B cell (primary cell): ENCODE data around the gene WDR43. TPM values are rescaled to one million over a fixed set of nuclear protein-coding genes. Genes with fewer than 3 reads are reported as not detected.

Source experiments
- ATAC-seq: fragments of 200-7000 bp; cut with Tn5 transposase; one replicate; pipeline ENCODE4 v1.10.0; 2021; ENCODE audit warnings: low read depth, mild to moderate bottlenecking, moderate number of reproducible peaks, moderate library complexity
- CTCF ChIA-PET: fragments of 350-600 bp; sonication (Branson Sonifier 250); formaldehyde crosslinking; loops from one replicate; lab custom pipeline; 2021; ENCODE audit warnings: antibody characterized with exemption, inconsistent platforms; lab: Charles Lee
- POLR2A ChIA-PET: fragments of 350-600 bp; sonication (Branson Sonifier 250); formaldehyde crosslinking; loops from one replicate; lab custom pipeline; 2021; ENCODE audit warnings: antibody characterized with exemption; lab: Charles Lee
- DNase-seq: peaks from one replicate; pipeline ENCODE4 v3.0.0; 2013
- H2AFZ ChIP-seq: 2 replicates; pipeline ENCODE4 v1.6.1; 2012; ENCODE audit warnings: mild to moderate bottlenecking, low read depth, low read length; ENCODE audit not compliant: insufficient read depth, poor library complexity, severe bottlenecking
- H3K27ac ChIP-seq, 2 donors: 1 replicate in 1 of 2; 2 replicates in 1 of 2; pipeline ENCODE4 v1.5.1; 2012 to 2013; ENCODE audit warnings: low read length in 2 of 2, mild to moderate bottlenecking in 2 of 2, moderate library complexity in 1 of 2
- H3K27me3 ChIP-seq, 4 experiments: fragments of 200-600 bp in 1 of 4; sonication (generic) in 1 of 4; replicated peaks in 1 of 4; 1 replicate in 2 of 4; 2 replicates in 2 of 4; pipeline versions ENCODE4 v1.6.1 to v1.7.0; 2013 to 2016; ENCODE audit warnings: low read length in 3 of 4, mild to moderate bottlenecking in 2 of 4, mixed read lengths in 1 of 4, moderate library complexity in 1 of 4; ENCODE audit not compliant: insufficient read depth in 4 of 4, control insufficient read depth in 3 of 4; ENCODE audit errors: control extremely low read depth in 1 of 4
- H3K36me3 ChIP-seq, 2 experiments: replicated peaks in 1 of 2; 1 replicate in 1 of 2; 2 replicates in 1 of 2; pipeline versions ENCODE4 v1.6.1 to v1.7.1; 2013; ENCODE audit warnings: low read length in 1 of 2; ENCODE audit not compliant: insufficient read depth in 2 of 2, control insufficient read depth in 1 of 2; ENCODE audit errors: control extremely low read depth in 1 of 2, extremely low read depth in 1 of 2
- H3K4me1 ChIP-seq, 2 donors: fragments of 200-600 bp in 1 of 2; sonication (generic) in 1 of 2; 1 replicate in 1 of 2; 2 replicates in 1 of 2; pipeline versions ENCODE4 v1.5.1 to v1.6.1; 2013 to 2017; ENCODE audit warnings: low read length in 2 of 2; ENCODE audit not compliant: control insufficient read depth in 2 of 2, insufficient read depth in 2 of 2
- H3K4me2 ChIP-seq: replicated peaks from 2 replicates; pipeline ENCODE3; 2012; ENCODE audit warnings: mild to moderate bottlenecking, low read depth, low read length; ENCODE audit not compliant: poor library complexity, severe bottlenecking
- H3K4me3 ChIP-seq, 5 experiments: fragments of 200-600 bp in 1 of 5; sonication (generic) in 1 of 5; 1 replicate in 3 of 5; 2 replicates in 2 of 5; pipeline versions ENCODE4 v1.5.1 to v1.7.0; 2011 to 2016; ENCODE audit warnings: low read length in 4 of 5, mild to moderate bottlenecking in 4 of 5, low read depth in 2 of 5, control low read depth in 1 of 5, moderate library complexity in 1 of 5; ENCODE audit not compliant: insufficient read depth in 1 of 5; ENCODE audit errors: control extremely low read depth in 1 of 5, extremely low read depth in 1 of 5
- H3K79me2 ChIP-seq: fragments of 200-600 bp; sonication (generic); one replicate; pipeline ENCODE4 v1.6.0; 2016; ENCODE audit warnings: low read length; ENCODE audit not compliant: control insufficient read depth, insufficient read depth
- H3K9ac ChIP-seq: fragments of 200-600 bp; sonication (generic); 2 replicates; pipeline ENCODE4 v1.6.1; 2017; ENCODE audit warnings: mild to moderate bottlenecking, low read length, moderate library complexity
- H3K9me3 ChIP-seq, 3 donors: one replicate each; pipeline versions ENCODE4 v1.6.1 to v1.7.1; 2013; ENCODE audit warnings: low read length in 2 of 3; ENCODE audit not compliant: control insufficient read depth in 2 of 3, insufficient read depth in 1 of 3; ENCODE audit errors: control extremely low read depth in 1 of 3
- H4K20me1 ChIP-seq: 2 replicates; pipeline ENCODE4 v1.6.0; 2012; ENCODE audit warnings: mild to moderate bottlenecking, low read length; ENCODE audit not compliant: insufficient read depth, control insufficient read depth, poor library complexity, severe bottlenecking
- H3K27ac Mint-ChIP-seq: one replicate; pipeline ENCODE4 v1.8.0; 2021; ENCODE audit warnings: mixed read lengths
- H3K27me3 Mint-ChIP-seq: one replicate; pipeline ENCODE4 v1.8.0; 2021; ENCODE audit warnings: mixed read lengths
- H3K4me1 Mint-ChIP-seq: one replicate; pipeline ENCODE4 v1.8.0; 2021; ENCODE audit warnings: mixed read lengths
- H3K4me3 Mint-ChIP-seq: one replicate; pipeline ENCODE4 v1.8.0; 2021; ENCODE audit warnings: mixed read lengths
- H3K9me3 Mint-ChIP-seq: one replicate; pipeline ENCODE4 v1.8.0; 2022; ENCODE audit warnings: mixed read lengths; ENCODE audit not compliant: insufficient read depth
- CTCF ChIP-seq: fragments of 200-600 bp; IDR thresholded peaks from one replicate; pipeline ENCODE4 v1.8.0; 2022; ENCODE audit warnings: antibody characterized with exemption, mild to moderate bottlenecking
- EZH2 ChIP-seq: IDR thresholded peaks from 2 replicates; pipeline ENCODE4 v1.6.1; 2012; ENCODE audit warnings: borderline replicate concordance, low read depth, mild to moderate bottlenecking, moderate library complexity, low read length; ENCODE audit not compliant: insufficient read depth, poor library complexity, severe bottlenecking
- WGBS: methylation state at CpG from one replicate; pipeline ENCODE4 v1.1.5; 2013; ENCODE audit warnings: missing lambda C conversion rate; ENCODE audit not compliant: insufficient coverage; 5-methylcytosine and 5-hydroxymethylcytosine counted together
- intact Hi-C: fragments of 100-400 bp; cut with micrococcal nuclease; formaldehyde crosslinking; loops from one replicate; pipeline ENCODE4 v1.10.0; 2022
- polyA plus RNA-seq: library from polyadenylated mRNA; depleted of rRNA; stranded (reverse); fragments of >200 nt; gene quantifications from 2 replicates; pipeline ENCODE4 v1.2.3, GENCODE V29; 2012
- total RNA-seq, 2 donors: library from RNA; stranded (reverse); fragments of 120-200 nt in 1 of 2; gene quantifications; 1 replicate in 1 of 2; 2 replicates in 1 of 2; pipeline versions ENCODE4 v1.2.3 to v1.2.4, GENCODE V29; 2013 to 2022

WDR43 gene
- total and polyA plus RNA-seq, 2 donors (not counting 1 experiment from before 2014, with no cell fraction given) = 22.5 to 51.0 TPM

- TF ChIP-seq EZH2 (no peak), CTCF (no peak)
- no peak overlapping the region for H3K9ac ChIP-seq
- WGBS = 89% methylated on average over 5 of the region's 5 CpGs
- peaks cover 0 to 5% (median 0%) of the 10 kb centered on the region in 4 experiments for H3K27me3 ChIP-seq
- no peaks in the 10 kb centered on the region for H3K4me1 ChIP-seq
- H3K4me1 Mint-ChIP-seq = no peaks in the 10 kb centered on the region
- ATAC-seq (no peak), DNase-seq (no peak)
- no peak overlapping the region for H3K27ac ChIP-seq
- H3K27me3 Mint-ChIP-seq = peaks cover 4% of the 10 kb centered on the region
- no peak overlapping the region for H2AFZ ChIP-seq
- intact Hi-C loops = no loop called here
- H3K79me2 ChIP-seq = no peaks in the 10 kb centered on the region
- ChIA-PET CTCF (no interaction called here), POLR2A (no interaction called here)
- no peak overlapping the region for H3K4me2 ChIP-seq
- H4K20me1 ChIP-seq = no peaks in the 10 kb centered on the region
- H3K9me3 Mint-ChIP-seq = no peaks in the 10 kb centered on the region
- H3K4me3 ChIP-seq = no peak overlapping the region
- H3K27ac Mint-ChIP-seq = no peak overlapping the region
- H3K36me3 ChIP-seq = no peaks in the 10 kb centered on the region
- no peak overlapping the region for H3K4me3 Mint-ChIP-seq
- H3K9me3 ChIP-seq = no peaks in the 10 kb centered on the region
These were observed 95.5 kb downstream of the WDR43 start for GRCh38 chr2:28989973-28990372.

- CTCF ChIA-PET = no interaction called here
- no peak for DNase-seq
- H3K4me1 ChIP-seq = no peaks in the 10 kb centered on the region
- WGBS = 95% methylated on average over 12 of the region's 16 CpGs
- Mint-ChIP-seq H3K4me1 (no peaks in the 10 kb centered on the region), H3K4me3 (no peak overlapping the region), H3K27ac (no peak overlapping the region), H3K27me3 (peaks cover 7% of the 10 kb centered on the region), H3K9me3 (no peaks in the 10 kb centered on the region)
- peaks cover 0 to 5% (median 0%) of the 10 kb centered on the region in 4 experiments for H3K27me3 ChIP-seq
- intact Hi-C loops = no loop called here
- H4K20me1 ChIP-seq = no peaks in the 10 kb centered on the region
- no peak for ATAC-seq
- no peak overlapping the region for H3K9ac ChIP-seq
- TF ChIP-seq CTCF (no peak), EZH2 (no peak)
- no peak overlapping the region for H3K27ac ChIP-seq
- H3K79me2 ChIP-seq = no peaks in the 10 kb centered on the region
- POLR2A ChIA-PET = no interaction called here
- H3K9me3 ChIP-seq = no peaks in the 10 kb centered on the region
- H3K4me2 ChIP-seq = no peak overlapping the region
- H2AFZ ChIP-seq = no peak overlapping the region
- no peaks in the 10 kb centered on the region for H3K36me3 ChIP-seq
- no peak overlapping the region for H3K4me3 ChIP-seq
These were observed 96.0 kb downstream of the WDR43 start for GRCh38 chr2:28990445-28990844.
